Activated naive CD8-positive, alpha-beta T cell treated with anti-CD3 and anti-CD28 coated beads for 36 hours (primary cell): ENCODE results near the gene TMEM203. TPM values are rescaled to one million over a fixed set of nuclear protein-coding genes. Genes with fewer than 3 reads are reported as not detected.

Experiments used
- DNase-seq: peaks from one replicate; pipeline ENCODE4 v3.0.0; 2021
- H3K27ac Mint-ChIP-seq: one replicate; pipeline ENCODE4 v1.8.0; 2022; ENCODE audit warnings: mild to moderate bottlenecking, moderate library complexity, mixed read lengths
- H3K27me3 Mint-ChIP-seq: one replicate; pipeline ENCODE4 v1.8.0; 2022; ENCODE audit warnings: mild to moderate bottlenecking, mixed read lengths
- H3K36me3 Mint-ChIP-seq: one replicate; pipeline ENCODE4 v1.8.0; 2021; ENCODE audit warnings: mild to moderate bottlenecking, mixed read lengths
- H3K4me1 Mint-ChIP-seq: one replicate; pipeline ENCODE4 v1.8.0; 2021; ENCODE audit warnings: mixed read lengths
- H3K4me3 Mint-ChIP-seq: one replicate; pipeline ENCODE4 v1.8.0; 2022; ENCODE audit warnings: mild to moderate bottlenecking, moderate library complexity, mixed read lengths
- H3K9me3 Mint-ChIP-seq: one replicate; pipeline ENCODE4 v1.8.0; 2022; ENCODE audit warnings: mixed read lengths
- total RNA-seq, 2 experiments: library from RNA; stranded (reverse); gene quantifications; one replicate each; pipeline ENCODE4 v1.2.3, GENCODE V29; 2021

The TMEM203 gene
- total RNA-seq, 2 experiments from 2014 or later: 37.9 TPM

DNA sequence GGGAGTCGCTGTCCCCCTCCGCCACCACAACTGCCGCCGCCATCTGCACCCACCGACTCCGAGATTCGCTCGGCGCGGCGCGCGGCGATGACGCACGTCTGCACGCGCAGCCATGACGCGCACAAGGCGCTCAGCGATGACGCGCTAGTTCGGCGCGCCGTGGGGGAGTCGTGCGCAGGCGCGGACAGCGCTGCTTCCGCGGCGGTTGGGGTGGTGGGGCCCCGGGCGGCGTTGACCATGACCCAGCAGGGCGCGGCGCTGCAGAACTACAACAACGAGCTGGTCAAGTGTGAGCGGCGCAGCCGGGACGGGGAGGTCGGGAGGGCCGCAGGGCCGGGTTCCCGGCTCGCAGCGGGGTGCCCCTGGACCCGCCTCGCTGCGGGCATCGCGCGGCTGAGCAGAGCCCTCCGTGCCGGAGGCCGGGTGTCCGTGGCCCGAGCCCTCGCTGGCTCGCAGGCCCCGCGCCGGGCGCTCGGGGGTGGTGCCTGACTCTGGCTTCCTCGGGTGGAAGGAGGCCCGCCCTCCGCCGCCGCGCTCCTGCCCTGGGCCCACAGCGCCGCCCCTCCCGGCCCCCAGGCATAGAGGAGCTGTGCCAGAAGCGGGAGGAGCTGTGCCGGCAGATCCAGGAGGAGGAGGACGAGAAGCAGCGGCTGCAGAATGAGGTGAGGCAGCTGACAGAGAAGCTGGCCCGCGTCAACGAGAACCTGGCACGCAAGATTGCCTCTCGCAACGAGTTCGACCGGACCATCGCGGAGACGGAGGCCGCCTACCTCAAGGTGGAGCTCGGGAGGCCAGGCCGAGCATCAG, 16.8 kb downstream of the TMEM203 start, which contains the start of the genes ANAPC2 and SSNA1:
Gene ANAPC2, minus strand, starts transcription at position 71 of the 807 bp plus-strand sequence. Its CDS starts 28 bp downstream, at position 43.
Gene SSNA1, plus strand, starts transcription at position 187 of the 807 bp plus-strand sequence. Its CDS starts 51 bp downstream, at position 238.
- Mint-ChIP-seq H3K4me3 (peak within 1 kb of the TSS; percentile 96), H3K36me3 (peaks cover 8% of the 10 kb centered on the region), H3K27ac (peak within 1 kb of the TSS; percentile 87), H3K4me1 (peaks cover 25% of the 10 kb centered on the region), H3K27me3 (no peaks in the 10 kb centered on the region), H3K9me3 (no peaks in the 10 kb centered on the region)
- peak; percentile 96 for DNase-seq

DNA sequence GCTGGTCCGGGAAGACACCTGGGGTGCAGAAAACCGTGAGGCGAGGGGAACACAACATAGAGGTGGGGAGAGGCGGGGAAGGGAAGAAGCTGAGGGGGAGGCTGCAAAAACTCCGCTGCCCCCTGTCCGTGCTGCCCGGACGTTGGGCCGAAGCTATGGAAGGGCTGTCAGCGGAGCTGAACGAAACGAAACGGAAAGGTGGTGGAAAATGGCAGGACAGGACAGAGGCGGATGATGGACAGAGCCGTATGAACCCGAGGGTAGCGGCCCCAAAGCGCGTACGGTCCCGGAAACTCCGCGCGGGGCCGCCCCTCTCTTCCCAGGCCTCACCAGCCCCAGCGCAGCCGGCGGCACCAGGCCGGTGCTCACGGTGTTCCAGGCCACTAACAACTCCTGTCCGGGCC, 17.4 kb downstream of the TMEM203 start:
- DNase-seq: no peak
- H3K9me3 Mint-ChIP-seq: no peaks in the 10 kb centered on the region
- H3K27ac Mint-ChIP-seq: peak overlapping the region; percentile 87
- H3K4me3 Mint-ChIP-seq: peak overlapping the region; percentile 92
- H3K36me3 Mint-ChIP-seq: peaks cover 8% of the 10 kb centered on the region
- no peaks in the 10 kb centered on the region for H3K27me3 Mint-ChIP-seq
- H3K4me1 Mint-ChIP-seq: peaks cover 25% of the 10 kb centered on the region

- Mint-ChIP-seq H3K9me3 (no peaks in the 10 kb centered on the region), H3K36me3 (peaks cover 8% of the 10 kb centered on the region), H3K27ac (peak overlapping the region; percentile 87), H3K27me3 (no peaks in the 10 kb centered on the region), H3K4me1 (peaks cover 25% of the 10 kb centered on the region), H3K4me3 (peak overlapping the region; percentile 92)
- no peak for DNase-seq
Observed at GRCh38 chr9:137187386-137187785, 18.1 kb downstream of the TMEM203 start.

DNA sequence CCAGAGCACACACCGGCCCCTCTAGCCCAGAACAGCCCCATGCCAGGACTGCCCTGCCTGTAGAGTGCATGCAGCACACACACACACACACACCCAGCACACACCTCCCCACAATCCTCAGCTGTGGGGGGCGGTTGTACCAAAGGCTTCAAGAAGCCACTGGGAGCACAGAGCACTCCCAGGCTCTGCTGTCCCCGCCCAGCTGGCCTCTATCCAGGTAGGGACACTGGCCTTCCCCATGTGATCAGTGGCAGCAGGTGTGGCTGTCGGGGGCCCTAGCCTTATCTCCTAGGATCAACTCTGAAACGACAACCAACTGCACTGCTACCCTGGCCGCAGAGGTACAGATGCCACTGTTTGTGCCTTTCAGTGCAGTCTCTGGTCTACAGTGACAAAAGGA, 19.1 kb downstream of the TMEM203 start:
- H3K9me3 Mint-ChIP-seq: no peaks in the 10 kb centered on the region
- peaks cover 11% of the 10 kb centered on the region for H3K36me3 Mint-ChIP-seq
- no peak overlapping the region for H3K27ac Mint-ChIP-seq
- DNase-seq: no peak
- peak overlapping the region; percentile 92 for H3K4me3 Mint-ChIP-seq
- no peaks in the 10 kb centered on the region for H3K27me3 Mint-ChIP-seq
- H3K4me1 Mint-ChIP-seq: peaks cover 25% of the 10 kb centered on the region

- H3K36me3 Mint-ChIP-seq: peaks cover 11% of the 10 kb centered on the region
Observed at GRCh38 chr9:137185921-137186320, 19.5 kb downstream of the TMEM203 start.

DNA sequence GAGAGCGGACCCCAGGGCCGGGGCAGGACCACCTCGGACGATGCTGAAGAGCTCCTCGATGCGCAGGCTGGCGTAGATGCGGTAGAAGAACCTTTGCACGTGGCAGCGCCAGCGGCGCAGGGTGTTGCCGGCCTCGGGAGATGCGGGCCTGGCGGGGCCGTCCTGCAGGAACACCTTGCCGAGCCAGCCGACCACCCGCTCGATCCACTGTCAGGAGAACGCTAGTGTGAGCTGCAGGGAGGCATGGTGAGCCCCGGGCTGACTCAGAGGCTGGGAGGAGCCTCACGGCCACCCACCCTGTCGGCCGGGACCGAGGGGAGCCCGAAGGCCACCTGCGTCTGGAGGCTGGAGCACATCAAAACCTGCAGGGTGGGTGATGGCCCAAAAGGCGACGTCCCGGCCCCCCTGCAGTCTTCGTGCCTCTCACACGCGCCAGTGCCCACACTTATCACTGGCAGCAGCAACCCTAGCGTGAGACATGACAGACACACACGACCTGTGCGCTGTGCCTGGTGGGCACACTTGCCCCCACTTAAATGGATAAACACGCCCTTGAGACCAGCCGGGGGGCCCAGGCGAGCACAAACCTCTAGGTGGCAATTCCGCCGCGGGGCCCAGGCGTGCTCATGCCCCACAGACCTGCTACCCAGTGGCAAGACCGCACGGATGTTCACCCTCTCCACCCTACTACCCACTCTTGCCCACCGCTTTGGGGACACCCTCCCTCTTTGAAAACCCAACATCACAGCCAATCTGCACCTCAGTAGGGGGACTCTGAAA, 20.4 kb downstream of the TMEM203 start:
- H3K27ac Mint-ChIP-seq: no peak overlapping the region
- H3K9me3 Mint-ChIP-seq: no peaks in the 10 kb centered on the region
- no peaks in the 10 kb centered on the region for H3K27me3 Mint-ChIP-seq
- no peak for DNase-seq
- peaks cover 11% of the 10 kb centered on the region for H3K36me3 Mint-ChIP-seq
- H3K4me1 Mint-ChIP-seq: peaks cover 20% of the 10 kb centered on the region
- H3K4me3 Mint-ChIP-seq: no peak overlapping the region

More at GRCh38 chr9:137185921-137186320, 19.5 kb downstream of the TMEM203 start:
- Mint-ChIP-seq H3K27ac (no peak overlapping the region), H3K9me3 (no peaks in the 10 kb centered on the region), H3K4me1 (peaks cover 23% of the 10 kb centered on the region), H3K27me3 (no peaks in the 10 kb centered on the region), H3K4me3 (no peak overlapping the region)
- no peak for DNase-seq

- Mint-ChIP-seq H3K4me1 (peaks cover 16% of the 10 kb centered on the region), H3K4me3 (no peak overlapping the region), H3K36me3 (peaks cover 8% of the 10 kb centered on the region), H3K27me3 (no peaks in the 10 kb centered on the region), H3K27ac (no peak overlapping the region), H3K9me3 (no peaks in the 10 kb centered on the region)
- DNase-seq: no peak
Observed at GRCh38 chr9:137183980-137184595, 21.4 kb downstream of the TMEM203 start.

DNA sequence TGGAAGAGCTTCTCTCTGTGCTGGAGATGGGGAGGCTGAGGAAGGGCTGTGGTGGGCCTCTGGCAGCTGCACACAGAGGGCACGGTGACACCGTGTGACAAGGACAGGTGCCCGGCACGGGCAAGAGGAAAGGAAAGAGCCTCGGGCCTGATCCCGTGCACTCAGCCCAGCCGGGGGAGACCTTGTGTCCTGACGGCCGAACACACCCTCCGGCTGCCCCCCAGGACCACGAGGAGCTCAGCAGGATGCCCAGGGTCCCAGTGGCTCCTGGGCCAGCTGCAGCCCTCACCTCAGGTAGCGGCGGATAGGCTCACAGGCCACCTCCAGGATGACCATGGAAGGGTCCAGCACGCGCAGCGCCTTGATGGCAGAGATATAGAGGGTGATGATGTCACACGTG, 22.6 kb downstream of the TMEM203 start:
- Mint-ChIP-seq H3K9me3 (no peaks in the 10 kb centered on the region), H3K4me3 (no peak overlapping the region), H3K4me1 (peaks cover 16% of the 10 kb centered on the region), H3K27me3 (no peaks in the 10 kb centered on the region), H3K36me3 (peaks cover 6% of the 10 kb centered on the region), H3K27ac (no peak overlapping the region)
- no peak for DNase-seq

GRCh38 chr9:137181680-137182079, 23.8 kb downstream of the TMEM203 start:
- peaks cover 3% of the 10 kb centered on the region for H3K36me3 Mint-ChIP-seq
- H3K4me3 Mint-ChIP-seq: no peak overlapping the region
- no peaks in the 10 kb centered on the region for H3K9me3 Mint-ChIP-seq
- no peak overlapping the region for H3K27ac Mint-ChIP-seq
- peaks cover 5% of the 10 kb centered on the region for H3K4me1 Mint-ChIP-seq
- DNase-seq: no peak
- H3K27me3 Mint-ChIP-seq: no peaks in the 10 kb centered on the region

DNA sequence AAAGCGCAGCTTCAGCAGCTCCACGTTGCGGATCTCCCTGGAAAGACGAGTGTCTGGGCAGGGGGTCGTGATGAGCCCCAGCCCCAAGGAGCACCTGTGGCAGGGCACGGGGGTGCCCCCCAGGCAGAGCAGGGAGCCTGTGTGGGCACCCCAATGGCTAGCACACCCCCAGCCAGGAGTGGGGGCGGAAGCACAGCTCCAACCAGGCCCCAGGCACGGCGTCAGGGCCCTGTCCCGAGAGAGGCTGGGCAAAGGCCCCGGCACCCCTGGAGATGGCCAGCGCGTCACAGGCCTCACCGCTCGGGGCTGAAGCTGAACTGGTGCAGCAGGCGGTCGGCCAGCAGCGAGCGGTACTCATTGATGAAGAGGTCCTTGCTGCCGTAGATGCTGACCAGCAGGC, 25.0 kb downstream of the TMEM203 start:
- Mint-ChIP-seq H3K9me3 (no peaks in the 10 kb centered on the region), H3K4me1 (peaks cover 5% of the 10 kb centered on the region), H3K36me3 (peaks cover 3% of the 10 kb centered on the region), H3K27ac (no peak overlapping the region), H3K27me3 (no peaks in the 10 kb centered on the region), H3K4me3 (no peak overlapping the region)
- DNase-seq: no peak

GRCh38 chr9:137179761-137180160, 25.7 kb downstream of the TMEM203 start:
- Mint-ChIP-seq H3K36me3 (peaks cover 3% of the 10 kb centered on the region), H3K27ac (no peak overlapping the region), H3K9me3 (no peaks in the 10 kb centered on the region), H3K4me1 (peaks cover 5% of the 10 kb centered on the region), H3K27me3 (no peaks in the 10 kb centered on the region), H3K4me3 (no peak overlapping the region)
- DNase-seq: no peak

GRCh38 chr9:137178939-137179630, 26.4 kb downstream of the TMEM203 start:
- Mint-ChIP-seq H3K27ac (no peak overlapping the region), H3K27me3 (no peaks in the 10 kb centered on the region), H3K36me3 (peaks cover 3% of the 10 kb centered on the region), H3K9me3 (no peaks in the 10 kb centered on the region), H3K4me1 (peaks cover 5% of the 10 kb centered on the region), H3K4me3 (no peak overlapping the region)
- DNase-seq: no peak

GRCh38 chr9:137178201-137178938, 27.1 kb downstream of the TMEM203 start:
- Mint-ChIP-seq H3K9me3 (no peaks in the 10 kb centered on the region), H3K4me1 (peaks cover 5% of the 10 kb centered on the region), H3K4me3 (no peak overlapping the region), H3K27ac (no peak overlapping the region), H3K27me3 (no peaks in the 10 kb centered on the region), H3K36me3 (peaks cover 3% of the 10 kb centered on the region)
- no peak for DNase-seq
